DND-41 (cell line): ENCODE data around the gene MTOR.
"Not testable (repeated sequence)": the region's sequence is repeated elsewhere in the genome, so short reads cannot be mapped to it uniquely, and the experiment has no call there.

Experiments used
- ATAC-seq: fragments of 200-7000 bp; cut with Tn5 transposase; 3 replicates; pipeline ENCODE4 v1.9.1; 2021; ENCODE audit warnings: low read depth; ENCODE audit not compliant: insufficient read depth
- DNase-seq: peaks from one replicate; pipeline ENCODE4 v3.0.0-alpha.2; 2020
- H2AFZ ChIP-seq: 2 replicates; pipeline ENCODE4 v1.6.0; 2012; ENCODE audit warnings: low read depth, low read length
- H3K27ac ChIP-seq: 2 replicates; pipeline ENCODE4 v1.5.1; 2012; ENCODE audit warnings: low read length, inconsistent platforms
- H3K27me3 ChIP-seq: fragments of 200-600 bp; sonication (generic); 2 replicates; pipeline ENCODE4 v1.6.0; 2012; ENCODE audit warnings: low read length, mild to moderate bottlenecking, inconsistent platforms; ENCODE audit not compliant: insufficient read depth, poor library complexity
- H3K36me3 ChIP-seq: 2 replicates; pipeline ENCODE4 v1.5.1; 2012; ENCODE audit warnings: low read length, inconsistent platforms; ENCODE audit not compliant: insufficient read depth
- H3K4me1 ChIP-seq: 2 replicates; pipeline ENCODE4 v1.5.1; 2012; ENCODE audit warnings: mild to moderate bottlenecking, low read length; ENCODE audit not compliant: insufficient read depth
- H3K4me2 ChIP-seq: 2 replicates; pipeline ENCODE4 v1.6.0; 2012; ENCODE audit warnings: mild to moderate bottlenecking, moderate library complexity, low read length, inconsistent platforms; ENCODE audit not compliant: insufficient read depth
- H3K4me3 ChIP-seq, 2 experiments: fragments of 200-600 bp in 1 of 2; shearing (Covaris generic) in 1 of 2; 2 replicates each; pipeline ENCODE4 v1.5.1; 2012 to 2016; ENCODE audit warnings: inconsistent platforms in 2 of 2, low read length in 2 of 2, mild to moderate bottlenecking in 2 of 2, low read depth in 1 of 2, moderate library complexity in 1 of 2
- H3K79me2 ChIP-seq: 2 replicates; pipeline ENCODE4 v1.6.0; 2012; ENCODE audit warnings: low read length, inconsistent platforms; ENCODE audit not compliant: insufficient read depth
- H3K9ac ChIP-seq: 2 replicates; pipeline ENCODE4 v1.6.0; 2012; ENCODE audit warnings: low read depth, mild to moderate bottlenecking, inconsistent platforms, low read length, moderate library complexity
- H3K9me3 ChIP-seq: 2 replicates; pipeline ENCODE4 v1.5.1; 2012; ENCODE audit warnings: low read length, moderate library complexity, mild to moderate bottlenecking, inconsistent platforms; ENCODE audit not compliant: insufficient read depth, severe bottlenecking
- H4K20me1 ChIP-seq: 2 replicates; pipeline ENCODE4 v1.6.0; 2012; ENCODE audit warnings: low read length; ENCODE audit not compliant: insufficient read depth
- CTCF ChIP-seq: IDR thresholded peaks from 2 replicates; pipeline ENCODE4 v1.5.1; 2012; ENCODE audit warnings: borderline replicate concordance, low read length, moderate library complexity, mild to moderate bottlenecking; ENCODE audit not compliant: poor library complexity, severe bottlenecking; ENCODE audit errors: extremely low read depth
- EZH2 ChIP-seq: IDR thresholded peaks from 3 replicates; pipeline ENCODE4 v1.6.1; 2012; ENCODE audit warnings: borderline replicate concordance, low read depth, mild to moderate bottlenecking, moderate library complexity, low read length, inconsistent platforms; ENCODE audit not compliant: severe bottlenecking

The MTOR gene

GRCh38 chr1:11272832-11273594 is 10.7 kb upstream of the MTOR start, which contains the start of gene UBIAD1:
UBIAD1 (plus strand) TSS chr1:11273198; CDS start chr1:11273532, 334 bp downstream.
- H3K79me2 ChIP-seq, result peaks cover 44% of the 10 kb centered on the region
- peak within 1 kb of the TSS; percentile 91 to 98 for H3K4me3 ChIP-seq
- H3K9me3 ChIP-seq, result no peaks in the 10 kb centered on the region
- H4K20me1 ChIP-seq, result no peaks in the 10 kb centered on the region
- peak within 1 kb of the TSS; percentile 99 for H2AFZ ChIP-seq
- H3K9ac ChIP-seq, result peak within 1 kb of the TSS; percentile 97
- no peaks in the 10 kb centered on the region for H3K27me3 ChIP-seq
- peaks cover 21% of the 10 kb centered on the region for H3K36me3 ChIP-seq
- peak; percentile 90 for ATAC-seq
- H3K27ac ChIP-seq, result peak within 1 kb of the TSS; percentile 81
- peaks cover 32% of the 10 kb centered on the region for H3K4me1 ChIP-seq
- TF ChIP-seq EZH2 (no peak), CTCF (no peak)
- H3K4me2 ChIP-seq, result peak within 1 kb of the TSS; percentile 95
- DNase-seq, result peak; percentile 81

- Histone ChIP-seq H3K4me2 (peak overlapping the region; percentile 61), H3K27ac (no peak overlapping the region), H3K27me3 (no peaks in the 10 kb centered on the region), H3K9me3 (no peaks in the 10 kb centered on the region), H3K4me3 (peak overlapping the region in 1 of 2 experiments; percentile 49; a peak in 2 of 4 replicates), H3K79me2 (peaks cover 40% of the 10 kb centered on the region), H3K4me1 (peaks cover 32% of the 10 kb centered on the region), H3K9ac (peak overlapping the region; percentile 12; the same call in 1 of the 2 replicates), H3K36me3 (peaks cover 19% of the 10 kb centered on the region), H2AFZ (0 out of 2 replicates have a peak overlapping the region, but pooled peaks have one; percentile 9), H4K20me1 (no peaks in the 10 kb centered on the region)
- no peak for DNase-seq
- TF ChIP-seq EZH2 (no peak), CTCF (no peak)
- no peak; the same call in 2 of the 3 replicates for ATAC-seq
Observed at GRCh38 chr1:11272544-11272831, 10.1 kb upstream of the MTOR start.

GRCh38 chr1:11267350-11268337 is 5.3 kb upstream of the MTOR start:
- H3K4me1 ChIP-seq, H3K79me2 ChIP-seq, H3K36me3 ChIP-seq, ATAC-seq, DNase-seq, H4K20me1 ChIP-seq, H3K4me3 ChIP-seq, H3K27me3 ChIP-seq, H3K4me2 ChIP-seq, H2AFZ ChIP-seq, H3K9ac ChIP-seq, H3K27ac ChIP-seq, H3K9me3 ChIP-seq: not testable (repeated sequence)
